HepG2 (cell line): ENCODE measurements around the gene TFAM. TPM values are rescaled to one million over a fixed set of nuclear protein-coding genes. Genes with fewer than 3 reads are reported as not detected.

Experiments
- ATAC-seq: fragments of 200-7000 bp; cut with Tn5 transposase; 3 replicates; pipeline ENCODE4 v1.9.1; 2020; ENCODE audit warnings: mild to moderate bottlenecking, moderate library complexity
- BruUV-seq: library from RNA; stranded (reverse); fragments of 400-500 nt; replicated peaks from 2 replicates; lab custom pipeline; 2021; lab: Mats Ljungman, UMichigan
- CTCF ChIA-PET: fragments of 300-600 bp; formaldehyde crosslinking; extraction: SDS; loops from one replicate; lab custom pipeline; 2021; ENCODE audit warnings: low total read pairs, inconsistent platforms, low intra/inter-chr PET ratio; lab: Yijun Ruan, JAX
- POLR2A ChIA-PET: fragments of 350-600 bp; sonication (Branson Sonifier 250); formaldehyde crosslinking; loops from one replicate; lab custom pipeline; 2020; ENCODE audit warnings: antibody characterized with exemption, inconsistent platforms; lab: Yijun Ruan, JAX
- DNase-seq: peaks from one replicate; pipeline ENCODE4 v3.0.0-alpha.2; 2015; ENCODE audit warnings: low spot score
- FAIRE-seq: peaks from 3 replicates; lab custom pipeline; 2011; peaks lifted over from hg19 to GRCh38; lab: Jason Lieb, UNC
- H2AFZ ChIP-seq: one replicate; pipeline ENCODE4 v1.6.1; 2011; ENCODE audit warnings: low read length, inconsistent platforms
- H3K27ac ChIP-seq: fragments of 300-600 bp; 3 replicates; pipeline ENCODE4 v1.8.0; 2011; ENCODE audit warnings: mixed run types, mild to moderate bottlenecking, mixed read lengths, low read length, inconsistent platforms; ENCODE audit not compliant: insufficient read depth; ENCODE audit errors: extremely low read length
- H3K27me3 ChIP-seq, 2 experiments: fragments of 200-600 bp in 1 of 2; 2 replicates in 1 of 2; 3 replicates in 1 of 2; pipeline versions ENCODE4 v1.6.0 to v1.8.0; 2011; ENCODE audit warnings: low read length in 2 of 2, mild to moderate bottlenecking in 2 of 2, moderate library complexity in 2 of 2, inconsistent platforms in 1 of 2; ENCODE audit not compliant: insufficient read depth in 2 of 2, control insufficient read depth in 1 of 2
- H3K36me3 ChIP-seq, 2 experiments: fragments of 200-600 bp in 1 of 2; replicated peaks in 1 of 2; 2 replicates in 1 of 2; 3 replicates in 1 of 2; pipeline versions ENCODE4 v1.5.1 to v1.8.0; 2011; ENCODE audit warnings: low read length in 2 of 2, inconsistent platforms in 1 of 2; ENCODE audit not compliant: insufficient read depth in 2 of 2, control insufficient read depth in 1 of 2
- H3K4me1 ChIP-seq: 2 replicates; pipeline ENCODE4 v1.5.1; 2012; ENCODE audit warnings: low read length, inconsistent platforms; ENCODE audit not compliant: insufficient read depth
- H3K4me2 ChIP-seq: 2 replicates; pipeline ENCODE4 v1.6.0; 2011; ENCODE audit warnings: low read depth, low read length, inconsistent platforms
- H3K4me3 ChIP-seq, 3 experiments: fragments of 200-600 bp in 1 of 3; sonication (generic), shearing (Covaris generic) in 1 of 3; replicated peaks in 1 of 3; 2 replicates each; pipeline ENCODE4 v1.5.1; 2011 to 2016; ENCODE audit warnings: low read length in 3 of 3, inconsistent platforms in 2 of 3, low read depth in 2 of 3, mild to moderate bottlenecking in 2 of 3, control low read depth in 1 of 3, mixed read lengths in 1 of 3; ENCODE audit not compliant: insufficient read depth in 1 of 3
- H3K79me2 ChIP-seq: one replicate; pipeline ENCODE4 v1.6.1; 2011; ENCODE audit warnings: low read length, inconsistent platforms; ENCODE audit not compliant: insufficient read depth
- H3K9ac ChIP-seq: 2 replicates; pipeline ENCODE4 v1.6.0; 2011; ENCODE audit warnings: mild to moderate bottlenecking, low read depth, low read length, inconsistent platforms; ENCODE audit not compliant: insufficient read depth
- H3K9me3 ChIP-seq: 2 replicates; pipeline ENCODE4 v1.5.1; 2012; ENCODE audit warnings: mild to moderate bottlenecking, low read length
- H4K20me1 ChIP-seq: 2 replicates; pipeline ENCODE4 v1.6.0; 2011; ENCODE audit warnings: inconsistent platforms, mild to moderate bottlenecking, low read length, moderate library complexity; ENCODE audit not compliant: insufficient read depth
- ARNTL ChIP-seq: sonication (generic); formaldehyde crosslinking; IDR thresholded peaks from 2 replicates; pipeline ENCODE4 v1.4.0; 2020; ENCODE audit warnings: mild to moderate bottlenecking, missing genetic modification reagents
- HDAC6 ChIP-seq: fragments of 200-600 bp; sonication (generic); IDR thresholded peaks from 2 replicates; pipeline ENCODE4 v1.7.0; 2017; ENCODE audit warnings: mild to moderate bottlenecking, antibody characterized with exemption, low read length, low read depth
- HOXA7 ChIP-seq: sonication (generic); formaldehyde crosslinking; IDR thresholded peaks from 2 replicates; pipeline ENCODE4 v1.8.1; 2022; ENCODE audit warnings: mild to moderate bottlenecking, missing genetic modification reagents, moderate library complexity
- MED8 ChIP-seq: sonication (generic); formaldehyde crosslinking; IDR thresholded peaks from 2 replicates; pipeline ENCODE4 v1.8.1; 2023; ENCODE audit warnings: mild to moderate bottlenecking, missing genetic modification reagents; ENCODE audit not compliant: insufficient replicate concordance
- SRSF4 ChIP-seq: fragments of 200-400 bp; formaldehyde crosslinking; IDR thresholded peaks from one replicate; pipeline ENCODE4 v1.6.1; 2018; ENCODE audit warnings: mild to moderate bottlenecking, low read depth, low read length, moderate library complexity; ENCODE audit not compliant: poor library complexity, severe bottlenecking
- TCF7 ChIP-seq: sonication (generic); IDR thresholded peaks from 2 replicates; pipeline ENCODE4 v1.6.1; 2016; ENCODE audit warnings: antibody characterized with exemption, low read depth
- ZBTB1 ChIP-seq: sonication (generic); formaldehyde crosslinking; IDR thresholded peaks from 2 replicates; pipeline ENCODE4 v1.4.0; 2020; ENCODE audit warnings: missing genetic modification reagents, borderline replicate concordance
- ZNF552 ChIP-seq: sonication (generic); formaldehyde crosslinking; IDR thresholded peaks from 2 replicates; pipeline ENCODE4 v1.9.0; 2022; ENCODE audit warnings: missing genetic modification reagents, mild to moderate bottlenecking, borderline replicate concordance
- ZNF691 ChIP-seq: sonication (generic); formaldehyde crosslinking; IDR thresholded peaks from 2 replicates; pipeline ENCODE4 v1.4.0; 2020; ENCODE audit warnings: missing genetic modification reagents, low read depth, mild to moderate bottlenecking, borderline replicate concordance
- ZNF761 ChIP-seq: sonication (generic); formaldehyde crosslinking; conservative IDR thresholded peaks from 2 replicates; pipeline ENCODE4 v1.4.0; 2020; ENCODE audit warnings: mild to moderate bottlenecking, missing genetic modification reagents
- WGBS: methylation state at CpG from one replicate; pipeline ENCODE4 v1.1.6; 2017; ENCODE audit warnings: low lambda C conversion rate; 5-methylcytosine and 5-hydroxymethylcytosine counted together
- in situ Hi-C: cut with HindIII; loops from 2 replicates; pipeline ENCODE4 v1.10.0; 2017; ENCODE audit warnings: low pct_unique_long_range_greater_than_20kb; ENCODE audit not compliant: extremely low pct_ligation_motif_present
- intact Hi-C: fragments of 100-400 bp; cut with micrococcal nuclease; formaldehyde crosslinking; loops from one replicate; pipeline ENCODE4 v1.10.0; 2022; ENCODE audit not compliant: unreplicated experiment
- polyA plus RNA-seq, 8 experiments: library from polyadenylated mRNA; depleted of rRNA in 3 of 8; stranded (reverse) in 7 of 8; unstranded in 1 of 8; fragments of >200 nt; fragmentation: Illumina TruSeq in 4 of 8; extraction: Trizol in 4 of 8; gene quantifications; 2 replicates each; pipeline versions ENCODE4 v1.2.1 to v1.2.3, GENCODE V29; 2011 to 2016; ENCODE audit warnings: low read depth in 4 of 8, missing spikeins in 1 of 8, mixed read lengths in 1 of 8; ENCODE audit not compliant: insufficient read depth in 1 of 8
- total RNA-seq, 5 experiments: library from RNA; depleted of rRNA; stranded (reverse); fragments of >200 nt; fragmentation: Illumina TruSeq; extraction: Trizol; gene quantifications; 2 replicates each; pipeline ENCODE4 v1.2.3, GENCODE V29; 2016; ENCODE audit warnings: low read depth in 1 of 5
- TF ChIP-seq, protein P1 (sequence below): sonication (generic); formaldehyde crosslinking; IDR thresholded peaks from 2 replicates; pipeline ENCODE4 v1.9.0; 2022; ENCODE audit warnings: missing genetic modification reagents, mild to moderate bottlenecking, borderline replicate concordance
- TF ChIP-seq, protein P2 (sequence below): sonication (generic); formaldehyde crosslinking; IDR thresholded peaks from 2 replicates; pipeline ENCODE4 v1.5.0; 2020; ENCODE audit warnings: mild to moderate bottlenecking, missing genetic modification reagents

The TFAM gene
- total and polyA plus RNA-seq, 2 of the 13 experiments (the other 11 are each of a cell fraction or from before 2014, with no cell fraction given): 18.4 to 125 TPM

DNA sequence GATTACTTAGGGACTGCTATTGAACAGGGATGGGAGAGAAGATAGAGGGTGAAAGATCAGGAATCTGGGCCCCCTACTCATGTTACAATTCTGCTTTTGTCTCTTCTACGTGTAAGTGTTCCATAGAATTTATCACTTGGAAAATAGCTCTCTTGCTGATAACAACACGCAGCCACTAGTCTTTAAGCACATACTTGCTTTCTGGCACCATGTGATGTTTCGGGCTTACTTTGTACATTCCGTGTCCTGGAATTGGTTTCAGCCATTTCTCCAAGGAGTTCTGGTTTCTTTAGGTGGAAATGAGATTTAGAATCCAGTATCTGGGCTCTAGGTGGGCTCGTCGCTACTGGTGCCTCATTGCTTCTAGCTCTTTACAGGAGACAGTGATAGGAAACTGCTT lies 59.7 kb downstream of the TFAM start:
- no peak overlapping the region for H3K9ac ChIP-seq
- CTCF ChIA-PET: no interaction called here
- intact Hi-C loops (no loop called here), in situ Hi-C loops (no loop called here)
- TF ChIP-seq TCF7: no peak
- no peak for TF ChIP-seq SRSF4
- TF ChIP-seq ZNF552: no peak
- TF ChIP-seq, protein P1, sequence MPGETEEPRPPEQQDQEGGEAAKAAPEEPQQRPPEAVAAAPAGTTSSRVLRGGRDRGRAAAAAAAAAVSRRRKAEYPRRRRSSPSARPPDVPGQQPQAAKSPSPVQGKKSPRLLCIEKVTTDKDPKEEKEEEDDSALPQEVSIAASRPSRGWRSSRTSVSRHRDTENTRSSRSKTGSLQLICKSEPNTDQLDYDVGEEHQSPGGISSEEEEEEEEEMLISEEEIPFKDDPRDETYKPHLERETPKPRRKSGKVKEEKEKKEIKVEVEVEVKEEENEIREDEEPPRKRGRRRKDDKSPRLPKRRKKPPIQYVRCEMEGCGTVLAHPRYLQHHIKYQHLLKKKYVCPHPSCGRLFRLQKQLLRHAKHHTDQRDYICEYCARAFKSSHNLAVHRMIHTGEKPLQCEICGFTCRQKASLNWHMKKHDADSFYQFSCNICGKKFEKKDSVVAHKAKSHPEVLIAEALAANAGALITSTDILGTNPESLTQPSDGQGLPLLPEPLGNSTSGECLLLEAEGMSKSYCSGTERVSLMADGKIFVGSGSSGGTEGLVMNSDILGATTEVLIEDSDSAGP (CRISPR knock-in tag): no peak
- TF ChIP-seq ZBTB1 (CRISPR knock-in tag): no peak
- TF ChIP-seq HDAC6: no peak
- TF ChIP-seq ARNTL (CRISPR knock-in tag): no peak
- no peak for TF ChIP-seq ZNF691 (CRISPR knock-in tag)
- TF ChIP-seq ZNF761: no peak
- TF ChIP-seq MED8: no peak
- TF ChIP-seq, protein P2, sequence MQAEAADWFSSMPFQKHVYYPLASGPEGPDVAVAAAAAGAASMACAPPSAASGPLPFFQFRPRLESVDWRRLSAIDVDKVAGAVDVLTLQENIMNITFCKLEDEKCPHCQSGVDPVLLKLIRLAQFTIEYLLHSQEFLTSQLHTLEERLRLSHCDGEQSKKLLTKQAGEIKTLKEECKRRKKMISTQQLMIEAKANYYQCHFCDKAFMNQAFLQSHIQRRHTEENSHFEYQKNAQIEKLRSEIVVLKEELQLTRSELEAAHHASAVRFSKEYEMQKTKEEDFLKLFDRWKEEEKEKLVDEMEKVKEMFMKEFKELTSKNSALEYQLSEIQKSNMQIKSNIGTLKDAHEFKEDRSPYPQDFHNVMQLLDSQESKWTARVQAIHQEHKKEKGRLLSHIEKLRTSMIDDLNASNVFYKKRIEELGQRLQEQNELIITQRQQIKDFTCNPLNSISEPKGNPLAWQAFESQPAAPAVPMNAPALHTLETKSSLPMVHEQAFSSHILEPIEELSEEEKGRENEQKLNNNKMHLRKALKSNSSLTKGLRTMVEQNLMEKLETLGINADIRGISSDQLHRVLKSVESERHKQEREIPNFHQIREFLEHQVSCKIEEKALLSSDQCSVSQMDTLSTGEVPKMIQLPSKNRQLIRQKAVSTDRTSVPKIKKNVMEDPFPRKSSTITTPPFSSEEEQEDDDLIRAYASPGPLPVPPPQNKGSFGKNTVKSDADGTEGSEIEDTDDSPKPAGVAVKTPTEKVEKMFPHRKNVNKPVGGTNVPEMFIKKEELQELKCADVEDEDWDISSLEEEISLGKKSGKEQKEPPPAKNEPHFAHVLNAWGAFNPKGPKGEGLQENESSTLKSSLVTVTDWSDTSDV: no peak
- no peak for TF ChIP-seq HOXA7 (CRISPR knock-in tag)
- FAIRE-seq: no peak
- no peak overlapping the region for H2AFZ ChIP-seq
- H3K4me1 ChIP-seq: peaks cover 8% of the 10 kb centered on the region
- POLR2A ChIA-PET: no interaction called here
- no peak for DNase-seq
- H3K4me2 ChIP-seq: no peak overlapping the region
- 54% methylated on average over 6 of the region's 6 CpGs for WGBS
- peaks cover 2% of the 10 kb centered on the region; the same call in 1 of the 2 replicates for H3K9me3 ChIP-seq
- H4K20me1 ChIP-seq: no peaks in the 10 kb centered on the region
- no peak overlapping the region for H3K27ac ChIP-seq
- H3K36me3 ChIP-seq: no peaks in the 10 kb centered on the region
- H3K27me3 ChIP-seq: no peaks in the 10 kb centered on the region
- ATAC-seq: no peak
- H3K4me3 ChIP-seq: no peak overlapping the region
- no peaks in the 10 kb centered on the region for H3K79me2 ChIP-seq
- BruUV-seq: no TSS peak
